ENCODE measurements around the gene DOCK2.

DNA sequence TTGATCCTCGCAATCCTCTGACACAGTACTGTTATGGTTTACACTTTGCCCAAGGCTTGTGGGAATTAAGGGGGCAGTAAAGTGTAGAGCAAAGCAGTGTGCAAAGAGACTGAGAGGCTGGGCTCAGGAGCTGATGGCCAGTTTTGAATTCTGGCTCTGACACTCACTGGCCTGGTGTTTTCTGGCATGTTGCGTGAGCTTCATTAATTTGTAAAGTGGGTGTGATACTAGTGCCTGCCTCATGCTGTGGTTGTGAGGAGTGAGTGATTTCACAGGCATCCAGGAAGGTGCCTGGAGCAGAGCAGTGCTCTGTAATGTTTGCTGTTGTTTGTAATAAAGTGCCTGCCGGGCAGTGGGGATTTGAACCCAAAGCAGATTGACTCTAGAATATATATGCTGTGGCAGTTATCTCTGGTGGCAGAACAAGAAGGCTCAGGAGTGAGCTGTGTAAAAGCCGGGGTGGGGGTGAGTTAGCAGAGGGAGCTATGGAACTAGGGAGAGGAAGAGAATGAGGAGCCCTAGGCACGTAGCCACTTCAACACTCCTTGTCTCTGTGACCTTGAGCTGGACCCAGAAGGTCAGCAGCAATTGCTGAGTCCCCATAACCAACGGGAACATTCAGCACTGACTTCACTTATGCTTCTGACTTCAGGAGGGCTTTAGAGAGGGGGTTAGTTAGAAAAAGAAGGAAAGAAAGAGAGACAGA lies 108.5 kb downstream of the DOCK2 start:
- no peak for TF ChIP-seq CTCF (IDR thresholded peaks at IDR 0.05; ENCODE audit: low read length)
- no peak for TF ChIP-seq EZH2 (optimal IDR thresholded peaks at IDR 0.05; ENCODE audit: low read depth, low read length)
- TF ChIP-seq EZH2phosphoT487 (IDR thresholded peaks at IDR 0.05; ENCODE audit: low read length), result no peak

All from MM.1S (cell line).